Uterus (tissue), 4 donors: ENCODE results near the gene NBEAL1. TPM values are rescaled to one million over a fixed set of nuclear protein-coding genes. Genes with fewer than 3 reads are reported as not detected.
"Not testable (repeated sequence)": the region's sequence is repeated elsewhere in the genome, so short reads cannot be mapped to it uniquely, and the experiment has no call there.

Source experiments
- DNase-seq, 2 donors: peaks; one replicate each; pipeline ENCODE4 v3.0.0-alpha.2; 2019 to 2020
- H3K27ac ChIP-seq, 2 donors: fragments of 200-600 bp; sonication (generic); 1 replicate in 1 of 2; 2 replicates in 1 of 2; pipeline ENCODE4 v1.5.1; 2016 to 2018
- H3K27me3 ChIP-seq, 2 donors: fragments of 200-600 bp; sonication (generic); one replicate each; pipeline ENCODE4 v1.5.1; 2018 to 2019; ENCODE audit warnings: control low read depth in 1 of 2
- H3K36me3 ChIP-seq, 2 donors: fragments of 200-600 bp; sonication (generic); one replicate each; pipeline ENCODE4 v1.5.1; 2019; ENCODE audit warnings: control low read depth in 1 of 2
- H3K4me1 ChIP-seq, 2 donors: fragments of 200-600 bp; sonication (generic); one replicate each; pipeline ENCODE4 v1.5.1; 2018 to 2019; ENCODE audit warnings: control low read depth in 1 of 2
- H3K4me3 ChIP-seq, 2 donors: fragments of 200-600 bp; sonication (generic); 1 replicate in 1 of 2; 2 replicates in 1 of 2; pipeline ENCODE4 v1.5.1; 2018 to 2019; ENCODE audit warnings: mild to moderate bottlenecking in 1 of 2
- H3K9me3 ChIP-seq, 2 donors: fragments of 200-600 bp; sonication (generic); one replicate each; pipeline ENCODE4 v1.5.1; 2019; ENCODE audit warnings: control low read depth in 1 of 2
- POLR2A ChIP-seq, 2 donors: fragments of 450-650 bp; IDR thresholded peaks; one replicate each; pipeline ENCODE4 v1.6.1; 2016; ENCODE audit warnings: antibody characterized with exemption in 2 of 2, mild to moderate bottlenecking in 1 of 2, moderate library complexity in 1 of 2
- intact Hi-C: fragments of 100-400 bp; cut with DNase I; formaldehyde crosslinking; loops from one replicate; pipeline ENCODE4 v1.15.1; 2023; ENCODE audit warnings: low total_unique reads
- total RNA-seq, 4 donors: library from RNA; depleted of rRNA in 3 of 4; stranded (reverse); fragments of >200 nt in 3 of 4; gene quantifications; one replicate each; pipeline versions ENCODE4 v1.1.0 to v1.2.4, GENCODE V29; 2014 to 2023
- TF ChIP-seq, protein P1 (sequence below), 4 experiments: fragments of 200-600 bp in 2 of 4; fragments of 450-650 bp in 2 of 4; sonication (generic) in 2 of 4; IDR thresholded peaks; one replicate each; pipeline ENCODE4 v1.5.1; 2016 to 2019; ENCODE audit warnings: antibody characterized with exemption in 4 of 4, mild to moderate bottlenecking in 2 of 4, moderate library complexity in 1 of 4
- donor health status: DM: yes; HTN: yes; CAD: no.

Gene NBEAL1
- total RNA-seq, 4 donors from 2014 or later, result 23.1 to 106 (median 41.8) TPM

DNA sequence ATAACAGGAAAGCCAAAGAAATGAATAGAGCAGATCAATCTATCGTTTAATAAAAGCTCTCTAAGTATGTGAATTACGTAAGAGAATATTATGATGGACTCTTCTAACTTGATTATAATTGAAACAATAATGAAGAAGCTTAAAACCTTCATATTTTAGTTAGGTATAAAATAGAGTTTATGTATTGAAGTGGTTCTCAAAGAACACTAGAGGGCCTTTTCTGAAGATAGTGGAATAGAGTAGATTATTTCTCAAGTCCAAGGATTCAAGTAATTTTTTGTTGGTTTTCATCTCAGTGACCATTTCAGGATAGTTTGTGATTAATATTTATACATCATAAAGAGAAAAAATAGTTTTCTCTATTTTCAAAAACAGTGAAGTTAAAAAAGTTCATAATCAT, 97.7 kb downstream of the NBEAL1 start:
- Histone ChIP-seq H3K4me3 (no peak overlapping the region), H3K27ac (no peak overlapping the region), H3K36me3 (peaks cover 0 to 3% of the 10 kb centered on the region in 2 donors), H3K9me3 (no peaks in the 10 kb centered on the region), H3K4me1 (no peaks in the 10 kb centered on the region), H3K27me3 (no peaks in the 10 kb centered on the region)
- no peak for DNase-seq
- intact Hi-C loops, result no loop called here
- TF ChIP-seq POLR2A (IDR thresholded peaks at IDR 0.05), result no peak
- TF ChIP-seq, protein P1, sequence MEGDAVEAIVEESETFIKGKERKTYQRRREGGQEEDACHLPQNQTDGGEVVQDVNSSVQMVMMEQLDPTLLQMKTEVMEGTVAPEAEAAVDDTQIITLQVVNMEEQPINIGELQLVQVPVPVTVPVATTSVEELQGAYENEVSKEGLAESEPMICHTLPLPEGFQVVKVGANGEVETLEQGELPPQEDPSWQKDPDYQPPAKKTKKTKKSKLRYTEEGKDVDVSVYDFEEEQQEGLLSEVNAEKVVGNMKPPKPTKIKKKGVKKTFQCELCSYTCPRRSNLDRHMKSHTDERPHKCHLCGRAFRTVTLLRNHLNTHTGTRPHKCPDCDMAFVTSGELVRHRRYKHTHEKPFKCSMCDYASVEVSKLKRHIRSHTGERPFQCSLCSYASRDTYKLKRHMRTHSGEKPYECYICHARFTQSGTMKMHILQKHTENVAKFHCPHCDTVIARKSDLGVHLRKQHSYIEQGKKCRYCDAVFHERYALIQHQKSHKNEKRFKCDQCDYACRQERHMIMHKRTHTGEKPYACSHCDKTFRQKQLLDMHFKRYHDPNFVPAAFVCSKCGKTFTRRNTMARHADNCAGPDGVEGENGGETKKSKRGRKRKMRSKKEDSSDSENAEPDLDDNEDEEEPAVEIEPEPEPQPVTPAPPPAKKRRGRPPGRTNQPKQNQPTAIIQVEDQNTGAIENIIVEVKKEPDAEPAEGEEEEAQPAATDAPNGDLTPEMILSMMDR (IDR thresholded peaks at IDR 0.05), result no peak

DNA sequence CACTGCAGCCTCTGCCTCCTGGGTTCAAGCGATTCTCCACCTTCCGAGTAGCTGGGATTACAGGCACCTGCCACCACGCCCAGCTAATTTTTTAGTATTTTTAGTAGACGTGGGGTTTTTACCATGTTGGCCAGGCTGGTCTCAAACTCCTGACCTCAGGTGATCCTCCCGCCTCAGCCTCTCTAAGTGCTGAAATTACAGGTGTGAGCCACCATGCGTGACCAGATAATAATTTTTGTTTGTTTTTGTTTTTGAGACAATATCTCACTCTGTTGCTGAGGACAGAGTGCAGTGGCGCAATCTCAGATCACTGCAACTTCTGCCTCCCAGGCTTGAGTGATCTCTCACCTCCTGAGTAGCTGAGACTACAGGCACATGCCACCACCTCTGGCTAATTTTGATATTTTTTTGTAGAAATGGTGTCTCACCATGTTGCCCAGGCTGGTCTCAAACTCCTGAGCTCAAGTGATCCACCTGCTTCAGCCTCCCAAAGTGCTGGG, 100.6 kb downstream of the NBEAL1 start:
- H3K4me3 ChIP-seq, H3K4me1 ChIP-seq, H3K27ac ChIP-seq, H3K36me3 ChIP-seq, H3K27me3 ChIP-seq, DNase-seq, H3K9me3 ChIP-seq, intact Hi-C loops: not testable (repeated sequence)

DNA sequence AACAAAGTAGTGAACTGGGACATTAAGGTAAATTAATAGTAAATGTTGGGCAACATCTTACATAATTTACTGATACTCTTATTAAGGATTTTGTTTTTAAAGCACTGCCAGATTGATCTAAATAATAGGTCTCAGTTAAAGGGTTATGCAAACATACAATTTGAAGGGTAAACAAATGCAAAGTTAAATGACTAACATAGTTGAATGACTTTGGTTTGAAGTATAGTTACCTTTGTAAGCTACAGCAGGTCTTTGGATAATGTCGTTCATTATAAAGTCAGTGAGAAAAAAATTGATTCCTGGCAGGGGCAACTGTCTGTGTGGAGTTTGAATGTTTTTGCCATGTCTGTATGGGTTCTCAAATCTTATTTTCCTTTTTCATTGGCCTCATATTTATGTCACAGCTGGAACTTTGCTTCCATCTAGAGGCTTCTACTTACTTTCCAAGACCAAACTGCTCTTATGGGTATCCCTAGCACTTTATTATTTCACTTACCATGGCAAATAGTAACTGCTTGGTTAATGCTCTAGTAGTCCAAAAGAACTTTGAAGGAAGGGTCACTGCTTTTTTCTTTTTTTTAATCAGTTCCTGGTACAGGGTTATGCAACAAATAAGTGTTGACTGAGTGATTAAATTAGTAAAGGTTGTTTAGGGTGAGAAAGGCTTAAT, 107.8 kb downstream of the NBEAL1 start:
- H3K36me3 ChIP-seq, result no peaks in the 10 kb centered on the region
- no peaks in the 10 kb centered on the region for H3K4me1 ChIP-seq
- no peak for DNase-seq
- no peaks in the 10 kb centered on the region for H3K9me3 ChIP-seq
- no peak overlapping the region for H3K27ac ChIP-seq
- H3K4me3 ChIP-seq, result no peak overlapping the region
- H3K27me3 ChIP-seq, result no peaks in the 10 kb centered on the region
- TF ChIP-seq POLR2A (IDR thresholded peaks at IDR 0.05), result no peak
- TF ChIP-seq, protein P1 (IDR thresholded peaks at IDR 0.05), result no peak
- intact Hi-C loops, result no loop called here

DNA sequence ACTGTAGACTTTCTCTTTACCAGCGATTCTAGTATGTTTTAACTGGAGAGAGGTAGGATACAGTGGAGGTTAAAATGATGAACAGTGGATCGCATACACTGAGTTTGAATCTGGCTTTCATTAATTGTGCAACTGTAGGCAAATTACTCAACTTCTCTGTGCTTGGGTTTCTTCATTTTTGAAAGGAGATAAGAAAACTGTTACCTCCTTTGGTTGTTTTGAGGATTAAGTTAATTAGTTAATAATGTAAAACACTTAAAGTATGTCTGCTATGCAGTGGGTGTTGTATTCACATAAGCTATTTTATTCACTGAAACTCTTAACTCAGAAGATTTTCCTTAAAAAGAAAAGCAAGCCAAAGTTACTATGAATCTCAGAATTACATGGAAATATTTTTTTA, 112.3 kb downstream of the NBEAL1 start:
- Histone ChIP-seq H3K27ac (no peak overlapping the region), H3K36me3 (no peaks in the 10 kb centered on the region), H3K4me1 (no peaks in the 10 kb centered on the region), H3K27me3 (no peaks in the 10 kb centered on the region), H3K9me3 (no peaks in the 10 kb centered on the region), H3K4me3 (no peak overlapping the region)
- TF ChIP-seq, protein P1 (IDR thresholded peaks at IDR 0.05), result no peak
- TF ChIP-seq POLR2A (IDR thresholded peaks at IDR 0.05), result no peak
- intact Hi-C loops, result no loop called here
- DNase-seq, result no peak

DNA sequence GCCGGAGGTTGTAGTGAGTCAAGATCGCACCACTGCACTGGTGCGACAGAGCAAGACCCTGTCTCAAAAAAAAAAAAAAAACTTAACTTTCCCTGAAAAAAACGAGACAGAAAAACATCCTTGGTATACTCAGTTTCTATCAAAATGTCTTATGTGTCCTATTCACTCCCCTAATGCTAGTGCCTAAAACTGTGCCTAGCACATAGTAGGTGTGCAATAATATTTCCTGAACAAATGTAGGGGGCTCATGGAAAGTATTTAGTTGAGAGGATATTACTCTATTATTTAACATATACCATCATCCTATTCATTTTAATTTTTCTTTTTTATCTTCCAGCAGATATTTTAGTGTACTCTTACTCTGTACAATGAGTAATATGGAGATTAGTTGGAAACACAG, 120.4 kb downstream of the NBEAL1 start:
- no peak for DNase-seq
- Histone ChIP-seq H3K36me3 (no peaks in the 10 kb centered on the region), H3K4me1 (no peaks in the 10 kb centered on the region), H3K9me3 (no peaks in the 10 kb centered on the region), H3K4me3 (no peak overlapping the region), H3K27me3 (no peaks in the 10 kb centered on the region), H3K27ac (no peak overlapping the region)
- intact Hi-C loops, result no loop called here
- no peak for TF ChIP-seq POLR2A (IDR thresholded peaks at IDR 0.05)
- TF ChIP-seq, protein P1 (IDR thresholded peaks at IDR 0.05), result no peak
